H1 (cell line): Measurements from ENCODE around the gene SLC35D3. TPM values are rescaled to one million over a fixed set of nuclear protein-coding genes. Genes with fewer than 3 reads are reported as not detected.

Source experiments
- CREB1 ChIP-seq: IDR thresholded peaks from 2 replicates; pipeline ENCODE4 v1.6.1; 2012; ENCODE audit warnings: inconsistent platforms
- FOSL1 ChIP-seq: IDR thresholded peaks from 2 replicates; pipeline ENCODE4 v1.6.1; 2011; ENCODE audit warnings: mild to moderate bottlenecking, low read depth, low read length, moderate library complexity; ENCODE audit not compliant: insufficient read depth
- NANOG ChIP-seq: IDR thresholded peaks from 2 replicates; pipeline ENCODE4 v1.6.1; 2011; ENCODE audit warnings: low read length, low read depth, mild to moderate bottlenecking, inconsistent platforms; ENCODE audit not compliant: insufficient read depth, poor library complexity, severe bottlenecking
- POLR2A ChIP-seq, 2 experiments: IDR thresholded peaks; 1 replicate in 1 of 2; 2 replicates in 1 of 2; pipeline ENCODE4 v1.6.1; 2011; ENCODE audit warnings: low read depth in 2 of 2, low read length in 2 of 2, mild to moderate bottlenecking in 2 of 2; ENCODE audit errors: control extremely low read depth in 1 of 2
- POLR2AphosphoS5 ChIP-seq: IDR thresholded peaks from 2 replicates; pipeline ENCODE4 v1.6.1; 2011; ENCODE audit warnings: low read depth, low read length
- polyA plus RNA-seq, 7 experiments: library from polyadenylated mRNA; depleted of rRNA in 3 of 7; stranded (reverse) in 5 of 7; unstranded in 2 of 7; fragments of >200 nt in 5 of 7; fragments of 200-250 nt in 2 of 7; gene quantifications; 1 replicate in 5 of 7; 2 replicates in 1 of 7; 4 replicates in 1 of 7; pipeline versions ENCODE4 v1.2.1 to v1.2.3, GENCODE V29; 2011 to 2013; ENCODE audit warnings: missing spikeins in 2 of 7, mixed read lengths in 2 of 7
- total RNA-seq: library from RNA; stranded (reverse); fragmentation: NEBNext Ultra II Directional; extraction: Animal tissue kit (Norgen Biotek cat#: 25700); gene quantifications from 2 replicates; pipeline ENCODE4 v1.2.1, GENCODE V29; 2021
- TF ChIP-seq, protein P1 (sequence below): fragments of 300-600 bp; sonication (generic); IDR thresholded peaks from 2 replicates; pipeline ENCODE4 v1.7.1; 2012; ENCODE audit warnings: low read length, moderate library complexity, mild to moderate bottlenecking, inconsistent platforms; ENCODE audit not compliant: insufficient replicate concordance
- TF ChIP-seq, protein P2 (sequence below): IDR thresholded peaks from 2 replicates; pipeline ENCODE4 v1.6.1; 2011; ENCODE audit warnings: low read length, improper control_type of control experiment

The SLC35D3 gene
- total and polyA plus RNA-seq, 2 of the 8 experiments (the other 6 are each of a cell fraction or from before 2014, with no cell fraction given), result 0.27 to 0.39 TPM

GRCh38 chr6:136889271-136890193 is 32.6 kb upstream of the SLC35D3 start (continued):
- TF ChIP-seq, protein P1, sequence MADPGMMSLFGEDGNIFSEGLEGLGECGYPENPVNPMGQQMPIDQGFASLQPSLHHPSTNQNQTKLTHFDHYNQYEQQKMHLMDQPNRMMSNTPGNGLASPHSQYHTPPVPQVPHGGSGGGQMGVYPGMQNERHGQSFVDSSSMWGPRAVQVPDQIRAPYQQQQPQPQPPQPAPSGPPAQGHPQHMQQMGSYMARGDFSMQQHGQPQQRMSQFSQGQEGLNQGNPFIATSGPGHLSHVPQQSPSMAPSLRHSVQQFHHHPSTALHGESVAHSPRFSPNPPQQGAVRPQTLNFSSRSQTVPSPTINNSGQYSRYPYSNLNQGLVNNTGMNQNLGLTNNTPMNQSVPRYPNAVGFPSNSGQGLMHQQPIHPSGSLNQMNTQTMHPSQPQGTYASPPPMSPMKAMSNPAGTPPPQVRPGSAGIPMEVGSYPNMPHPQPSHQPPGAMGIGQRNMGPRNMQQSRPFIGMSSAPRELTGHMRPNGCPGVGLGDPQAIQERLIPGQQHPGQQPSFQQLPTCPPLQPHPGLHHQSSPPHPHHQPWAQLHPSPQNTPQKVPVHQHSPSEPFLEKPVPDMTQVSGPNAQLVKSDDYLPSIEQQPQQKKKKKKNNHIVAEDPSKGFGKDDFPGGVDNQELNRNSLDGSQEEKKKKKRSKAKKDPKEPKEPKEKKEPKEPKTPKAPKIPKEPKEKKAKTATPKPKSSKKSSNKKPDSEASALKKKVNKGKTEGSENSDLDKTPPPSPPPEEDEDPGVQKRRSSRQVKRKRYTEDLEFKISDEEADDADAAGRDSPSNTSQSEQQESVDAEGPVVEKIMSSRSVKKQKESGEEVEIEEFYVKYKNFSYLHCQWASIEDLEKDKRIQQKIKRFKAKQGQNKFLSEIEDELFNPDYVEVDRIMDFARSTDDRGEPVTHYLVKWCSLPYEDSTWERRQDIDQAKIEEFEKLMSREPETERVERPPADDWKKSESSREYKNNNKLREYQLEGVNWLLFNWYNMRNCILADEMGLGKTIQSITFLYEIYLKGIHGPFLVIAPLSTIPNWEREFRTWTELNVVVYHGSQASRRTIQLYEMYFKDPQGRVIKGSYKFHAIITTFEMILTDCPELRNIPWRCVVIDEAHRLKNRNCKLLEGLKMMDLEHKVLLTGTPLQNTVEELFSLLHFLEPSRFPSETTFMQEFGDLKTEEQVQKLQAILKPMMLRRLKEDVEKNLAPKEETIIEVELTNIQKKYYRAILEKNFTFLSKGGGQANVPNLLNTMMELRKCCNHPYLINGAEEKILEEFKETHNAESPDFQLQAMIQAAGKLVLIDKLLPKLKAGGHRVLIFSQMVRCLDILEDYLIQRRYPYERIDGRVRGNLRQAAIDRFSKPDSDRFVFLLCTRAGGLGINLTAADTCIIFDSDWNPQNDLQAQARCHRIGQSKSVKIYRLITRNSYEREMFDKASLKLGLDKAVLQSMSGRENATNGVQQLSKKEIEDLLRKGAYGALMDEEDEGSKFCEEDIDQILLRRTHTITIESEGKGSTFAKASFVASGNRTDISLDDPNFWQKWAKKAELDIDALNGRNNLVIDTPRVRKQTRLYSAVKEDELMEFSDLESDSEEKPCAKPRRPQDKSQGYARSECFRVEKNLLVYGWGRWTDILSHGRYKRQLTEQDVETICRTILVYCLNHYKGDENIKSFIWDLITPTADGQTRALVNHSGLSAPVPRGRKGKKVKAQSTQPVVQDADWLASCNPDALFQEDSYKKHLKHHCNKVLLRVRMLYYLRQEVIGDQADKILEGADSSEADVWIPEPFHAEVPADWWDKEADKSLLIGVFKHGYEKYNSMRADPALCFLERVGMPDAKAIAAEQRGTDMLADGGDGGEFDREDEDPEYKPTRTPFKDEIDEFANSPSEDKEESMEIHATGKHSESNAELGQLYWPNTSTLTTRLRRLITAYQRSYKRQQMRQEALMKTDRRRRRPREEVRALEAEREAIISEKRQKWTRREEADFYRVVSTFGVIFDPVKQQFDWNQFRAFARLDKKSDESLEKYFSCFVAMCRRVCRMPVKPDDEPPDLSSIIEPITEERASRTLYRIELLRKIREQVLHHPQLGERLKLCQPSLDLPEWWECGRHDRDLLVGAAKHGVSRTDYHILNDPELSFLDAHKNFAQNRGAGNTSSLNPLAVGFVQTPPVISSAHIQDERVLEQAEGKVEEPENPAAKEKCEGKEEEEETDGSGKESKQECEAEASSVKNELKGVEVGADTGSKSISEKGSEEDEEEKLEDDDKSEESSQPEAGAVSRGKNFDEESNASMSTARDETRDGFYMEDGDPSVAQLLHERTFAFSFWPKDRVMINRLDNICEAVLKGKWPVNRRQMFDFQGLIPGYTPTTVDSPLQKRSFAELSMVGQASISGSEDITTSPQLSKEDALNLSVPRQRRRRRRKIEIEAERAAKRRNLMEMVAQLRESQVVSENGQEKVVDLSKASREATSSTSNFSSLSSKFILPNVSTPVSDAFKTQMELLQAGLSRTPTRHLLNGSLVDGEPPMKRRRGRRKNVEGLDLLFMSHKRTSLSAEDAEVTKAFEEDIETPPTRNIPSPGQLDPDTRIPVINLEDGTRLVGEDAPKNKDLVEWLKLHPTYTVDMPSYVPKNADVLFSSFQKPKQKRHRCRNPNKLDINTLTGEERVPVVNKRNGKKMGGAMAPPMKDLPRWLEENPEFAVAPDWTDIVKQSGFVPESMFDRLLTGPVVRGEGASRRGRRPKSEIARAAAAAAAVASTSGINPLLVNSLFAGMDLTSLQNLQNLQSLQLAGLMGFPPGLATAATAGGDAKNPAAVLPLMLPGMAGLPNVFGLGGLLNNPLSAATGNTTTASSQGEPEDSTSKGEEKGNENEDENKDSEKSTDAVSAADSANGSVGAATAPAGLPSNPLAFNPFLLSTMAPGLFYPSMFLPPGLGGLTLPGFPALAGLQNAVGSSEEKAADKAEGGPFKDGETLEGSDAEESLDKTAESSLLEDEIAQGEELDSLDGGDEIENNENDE, result no peak
- TF ChIP-seq, protein P2, sequence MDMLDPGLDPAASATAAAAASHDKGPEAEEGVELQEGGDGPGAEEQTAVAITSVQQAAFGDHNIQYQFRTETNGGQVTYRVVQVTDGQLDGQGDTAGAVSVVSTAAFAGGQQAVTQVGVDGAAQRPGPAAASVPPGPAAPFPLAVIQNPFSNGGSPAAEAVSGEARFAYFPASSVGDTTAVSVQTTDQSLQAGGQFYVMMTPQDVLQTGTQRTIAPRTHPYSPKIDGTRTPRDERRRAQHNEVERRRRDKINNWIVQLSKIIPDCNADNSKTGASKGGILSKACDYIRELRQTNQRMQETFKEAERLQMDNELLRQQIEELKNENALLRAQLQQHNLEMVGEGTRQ, result no peak
- no peak for TF ChIP-seq POLR2AphosphoS5
- TF ChIP-seq POLR2A (IDR thresholded peaks at IDR 0.05; ENCODE audit: control extremely low read depth in 1 of 2, low read depth in 2 of 2, low read length in 2 of 2), result no peak
- TF ChIP-seq NANOG, result no peak
- TF ChIP-seq FOSL1, result no peak
- TF ChIP-seq CREB1, result no peak
- TF ChIP-seq, all 59 proteins: peak for 0
